LNCAP (cell line): Measurements from ENCODE around the gene DIO2.
A peak's percentile ranks its signal among the peaks of the same experiment; 100 is the strongest.

ENCODE experiments used
- CTCF ChIP-seq: fragments of 450-650 bp; IDR thresholded peaks from 2 replicates; pipeline ENCODE4 v1.5.1; 2017; ENCODE audit warnings: mild to moderate bottlenecking

DIO2 gene

GRCh38 chr14:80216818-80217217 is 5.5 kb upstream of the DIO2 start:
- TF ChIP-seq CTCF = no peak

- TF ChIP-seq CTCF = no peak
Observed at GRCh38 chr14:80215756-80216581, 4.7 kb upstream of the DIO2 start.

GRCh38 chr14:80215081-80215480 is 3.8 kb upstream of the DIO2 start:
- TF ChIP-seq CTCF = no peak

GRCh38 chr14:80213602-80214001 is 2.3 kb upstream of the DIO2 start:
- peak; percentile 65; the same call in 1 of the 2 replicates for TF ChIP-seq CTCF

GRCh38 chr14:80212023-80212397 is 706 bp upstream of the DIO2 start:
- TF ChIP-seq CTCF = no peak

- no peak for TF ChIP-seq CTCF
Observed at GRCh38 chr14:80208461-80208860, 2.8 kb downstream of the DIO2 start.

GRCh38 chr14:80206351-80207080 is 4.8 kb downstream of the DIO2 start:
- no peak for TF ChIP-seq CTCF
